Putamen (tissue), 1 donor: ENCODE measurements around the gene WNT3A.
"Not testable (repeated sequence)": the region's sequence is repeated elsewhere in the genome, so short reads cannot be mapped to it uniquely, and the experiment has no call there.

ENCODE experiments used
- DNase-seq: peaks from one replicate; pipeline ENCODE4 v3.0.0-alpha.2; 2016; ENCODE audit warnings: low spot score

Gene WNT3A

GRCh38 chr1:228011721-228012311 lies 5.0 kb downstream of the WNT3A start:
- DNase-seq = no peak

- no peak for DNase-seq
Observed at GRCh38 chr1:228012555-228012954, 5.8 kb downstream of the WNT3A start.

- DNase-seq = no peak
Observed at GRCh38 chr1:228013131-228013934, 6.5 kb downstream of the WNT3A start.

GRCh38 chr1:228013935-228014930 lies 7.4 kb downstream of the WNT3A start:
- DNase-seq = no peak

- no peak for DNase-seq
Observed at GRCh38 chr1:228015276-228016180, 8.7 kb downstream of the WNT3A start.

GRCh38 chr1:228016181-228016510 lies 9.3 kb downstream of the WNT3A start:
- DNase-seq = no peak

- DNase-seq = no peak
Observed at GRCh38 chr1:228016653-228017355, 10.0 kb downstream of the WNT3A start.

- DNase-seq = no peak
Observed at GRCh38 chr1:228017356-228018124, 10.7 kb downstream of the WNT3A start.

- DNase-seq = no peak
Observed at GRCh38 chr1:228018125-228018398, 11.3 kb downstream of the WNT3A start.

GRCh38 chr1:228018961-228019721 lies 12.3 kb downstream of the WNT3A start:
- no peak for DNase-seq

- DNase-seq = not testable (repeated sequence)
Observed at GRCh38 chr1:228019722-228020083, 12.9 kb downstream of the WNT3A start.

GRCh38 chr1:228020686-228021354 lies 14.0 kb downstream of the WNT3A start:
- no peak for DNase-seq

GRCh38 chr1:228021355-228022030 lies 14.7 kb downstream of the WNT3A start:
- no peak for DNase-seq

GRCh38 chr1:228022571-228023293 lies 15.9 kb downstream of the WNT3A start:
- no peak for DNase-seq

GRCh38 chr1:228023294-228023639 lies 16.5 kb downstream of the WNT3A start:
- DNase-seq = no peak

- no peak for DNase-seq
Observed at GRCh38 chr1:228029281-228029680, 22.5 kb downstream of the WNT3A start.

- no peak for DNase-seq
Observed at GRCh38 chr1:228030451-228031201, 23.8 kb downstream of the WNT3A start.
